GM12872 (cell line): ENCODE results near the gene CACNA1G.

Source experiments
- CTCF ChIP-seq: IDR thresholded peaks from 3 replicates; pipeline ENCODE4 v1.5.1; 2011; ENCODE audit warnings: low read depth, mild to moderate bottlenecking, low read length, moderate library complexity; ENCODE audit not compliant: insufficient read depth

CACNA1G gene

GRCh38 chr17:50662632-50663225 lies 102.2 kb downstream of the CACNA1G start:
- no peak for TF ChIP-seq CTCF

GRCh38 chr17:50663812-50664374 lies 103.4 kb downstream of the CACNA1G start:
- no peak for TF ChIP-seq CTCF

GRCh38 chr17:50664788-50665458 lies 104.4 kb downstream of the CACNA1G start:
- TF ChIP-seq CTCF = no peak

- no peak for TF ChIP-seq CTCF
Observed at GRCh38 chr17:50665838-50666237, 105.3 kb downstream of the CACNA1G start.

- TF ChIP-seq CTCF = no peak
Observed at GRCh38 chr17:50666316-50666715, 105.8 kb downstream of the CACNA1G start.

- TF ChIP-seq CTCF = no peak
Observed at GRCh38 chr17:50667259-50668024, 106.9 kb downstream of the CACNA1G start.
